GM10266 (cell line): Measurements from ENCODE around the gene TCTN3.

ENCODE experiments used
- DNase-seq: peaks from one replicate; pipeline ENCODE4 v3.0.0; 2012; ENCODE audit errors: extremely low spot score
- TF ChIP-seq, protein P1 (sequence below): IDR thresholded peaks from 2 replicates; pipeline ENCODE4 v1.5.1; 2012; ENCODE audit warnings: mild to moderate bottlenecking, low read depth; ENCODE audit not compliant: control insufficient read depth, insufficient read depth; ENCODE audit errors: missing control alignments

The TCTN3 gene

DNA sequence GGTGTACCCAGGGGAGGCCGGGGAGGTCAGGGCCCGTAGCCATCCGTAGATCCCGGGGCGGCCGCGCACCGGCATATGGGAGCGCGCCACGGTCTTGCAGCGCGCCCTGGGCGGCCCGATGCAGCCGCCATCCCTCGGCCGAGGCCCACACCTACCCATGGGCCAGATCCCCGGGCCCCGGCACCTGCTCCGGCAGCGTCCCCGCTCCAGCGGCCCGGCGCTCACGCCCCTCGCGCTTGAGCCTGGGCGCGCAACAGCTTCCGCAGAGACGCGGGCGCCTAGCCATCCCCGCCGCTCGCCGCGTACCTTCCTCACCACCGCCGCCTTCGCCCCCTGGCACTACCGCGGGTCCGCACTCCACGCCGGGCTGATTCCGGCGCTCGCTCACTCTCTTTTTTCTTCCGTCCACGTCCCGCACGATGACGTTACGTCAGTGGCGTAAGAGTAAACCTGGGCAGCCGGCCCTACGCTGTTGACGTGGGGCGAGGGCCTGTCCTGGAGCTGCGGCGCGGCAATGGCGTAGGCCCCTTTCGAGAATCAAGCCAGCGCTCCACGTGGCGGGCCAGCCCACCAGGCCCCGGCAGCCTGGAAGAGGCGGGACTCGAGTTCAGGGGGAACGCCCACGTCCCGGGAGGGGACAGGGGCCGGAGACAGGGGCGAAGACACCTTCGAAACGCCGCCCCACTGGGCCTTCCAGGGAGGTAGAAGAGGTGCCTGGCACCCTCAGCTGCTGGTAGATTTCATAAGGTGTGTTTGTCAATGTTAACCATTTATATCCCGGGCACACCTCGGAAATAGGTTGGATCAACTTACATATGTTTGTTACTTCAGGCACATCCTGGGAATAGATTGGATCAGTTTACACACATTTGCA, 37.2 kb downstream of the TCTN3 start, which contains the start of gene ALDH18A1:
ALDH18A1 (minus strand) TSS at position 421 of the 874 bp plus-strand sequence. CDS start 3,334 bp downstream, outside the sequence.
- TF ChIP-seq, protein P1, sequence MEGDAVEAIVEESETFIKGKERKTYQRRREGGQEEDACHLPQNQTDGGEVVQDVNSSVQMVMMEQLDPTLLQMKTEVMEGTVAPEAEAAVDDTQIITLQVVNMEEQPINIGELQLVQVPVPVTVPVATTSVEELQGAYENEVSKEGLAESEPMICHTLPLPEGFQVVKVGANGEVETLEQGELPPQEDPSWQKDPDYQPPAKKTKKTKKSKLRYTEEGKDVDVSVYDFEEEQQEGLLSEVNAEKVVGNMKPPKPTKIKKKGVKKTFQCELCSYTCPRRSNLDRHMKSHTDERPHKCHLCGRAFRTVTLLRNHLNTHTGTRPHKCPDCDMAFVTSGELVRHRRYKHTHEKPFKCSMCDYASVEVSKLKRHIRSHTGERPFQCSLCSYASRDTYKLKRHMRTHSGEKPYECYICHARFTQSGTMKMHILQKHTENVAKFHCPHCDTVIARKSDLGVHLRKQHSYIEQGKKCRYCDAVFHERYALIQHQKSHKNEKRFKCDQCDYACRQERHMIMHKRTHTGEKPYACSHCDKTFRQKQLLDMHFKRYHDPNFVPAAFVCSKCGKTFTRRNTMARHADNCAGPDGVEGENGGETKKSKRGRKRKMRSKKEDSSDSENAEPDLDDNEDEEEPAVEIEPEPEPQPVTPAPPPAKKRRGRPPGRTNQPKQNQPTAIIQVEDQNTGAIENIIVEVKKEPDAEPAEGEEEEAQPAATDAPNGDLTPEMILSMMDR = no peak
- peak; percentile 92 for DNase-seq

DNA sequence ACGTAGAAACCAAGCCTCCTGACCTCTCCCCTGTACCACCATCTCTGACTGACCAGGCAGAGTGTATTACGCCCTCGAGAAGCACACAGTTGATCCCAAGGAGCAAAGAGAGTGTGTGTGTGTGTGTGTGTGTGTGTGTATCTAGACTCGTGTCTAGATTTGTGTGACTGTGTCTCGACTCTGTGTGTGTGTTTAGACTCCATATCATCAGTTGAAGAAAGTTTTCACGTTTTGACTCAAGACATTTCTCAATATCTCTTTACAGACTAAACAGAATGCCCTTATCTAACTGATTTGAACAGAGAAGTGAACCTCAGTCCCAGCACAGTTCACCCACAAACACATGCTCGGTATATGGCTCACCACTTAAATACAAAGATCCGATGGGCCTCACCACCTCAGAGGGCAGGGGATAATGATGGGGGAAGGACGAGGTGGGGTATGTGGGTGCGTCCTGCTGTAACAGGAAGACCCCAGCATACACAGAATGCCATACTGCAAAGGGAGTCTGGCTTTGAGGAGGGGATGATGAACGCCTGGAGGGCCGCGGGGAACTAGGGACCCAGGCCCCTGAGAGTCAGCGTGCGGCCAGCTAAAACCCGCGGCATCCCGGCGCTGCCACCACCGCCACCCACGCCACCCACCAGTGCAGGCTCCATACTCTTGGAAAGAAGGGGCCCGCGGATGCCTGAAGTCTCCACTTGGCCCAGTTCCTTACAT, 38.0 kb downstream of the TCTN3 start:
- TF ChIP-seq, protein P1 = no peak
- peak; percentile 18 for DNase-seq

DNA sequence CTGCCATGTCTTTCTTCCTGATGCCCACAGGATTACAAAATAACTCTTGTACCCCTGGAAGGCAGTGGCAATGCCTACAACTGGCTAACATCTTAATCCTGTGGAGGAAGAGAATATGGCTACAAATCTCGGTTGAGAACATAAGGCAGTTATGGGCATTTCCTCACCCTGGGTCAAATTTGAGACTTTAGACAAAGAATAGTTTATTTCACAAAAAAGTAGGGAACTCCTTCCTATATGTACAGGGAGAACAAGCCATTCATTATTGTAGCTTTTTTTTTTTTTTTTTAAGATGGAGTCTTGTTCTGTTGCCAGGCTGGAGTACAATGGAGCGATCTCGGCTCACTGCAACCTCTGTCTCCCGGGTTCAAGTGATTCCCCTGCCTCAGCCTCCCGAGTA, 39.8 kb downstream of the TCTN3 start:
- TF ChIP-seq, protein P1 = no peak
- no peak for DNase-seq

DNA sequence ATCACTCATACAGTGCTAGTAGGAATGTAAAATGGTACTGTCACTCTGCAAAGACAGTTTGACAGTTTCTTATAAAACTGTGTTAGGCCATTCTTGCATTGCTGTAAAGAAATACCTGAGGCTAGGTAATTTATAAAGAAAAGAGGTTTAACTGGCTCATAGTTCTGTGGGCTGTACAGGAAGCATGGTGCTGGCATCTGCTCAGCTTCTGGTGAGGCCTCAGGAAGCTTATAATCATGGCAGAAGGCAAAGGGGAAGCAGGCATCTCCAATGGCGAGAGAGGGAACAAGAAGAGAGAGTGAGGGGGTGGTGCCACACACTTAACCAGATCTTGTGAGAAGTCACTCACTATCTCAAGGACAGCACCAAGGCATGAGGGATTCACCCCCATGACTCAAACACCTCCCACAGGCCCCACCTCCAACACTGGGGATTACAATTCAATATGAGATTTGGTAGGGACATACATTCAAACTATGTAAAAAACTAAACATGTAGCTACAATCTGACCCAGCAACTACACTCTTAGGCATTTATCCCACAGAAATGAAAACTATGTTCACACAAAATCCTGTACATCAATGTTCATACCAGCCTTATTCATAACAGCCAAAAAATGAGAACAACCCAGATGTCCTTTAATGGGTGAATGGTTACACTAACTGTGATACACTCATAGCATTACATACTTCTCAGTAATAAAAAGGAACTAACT, 42.2 kb downstream of the TCTN3 start:
- no peak for DNase-seq
- TF ChIP-seq, protein P1 = no peak

DNA sequence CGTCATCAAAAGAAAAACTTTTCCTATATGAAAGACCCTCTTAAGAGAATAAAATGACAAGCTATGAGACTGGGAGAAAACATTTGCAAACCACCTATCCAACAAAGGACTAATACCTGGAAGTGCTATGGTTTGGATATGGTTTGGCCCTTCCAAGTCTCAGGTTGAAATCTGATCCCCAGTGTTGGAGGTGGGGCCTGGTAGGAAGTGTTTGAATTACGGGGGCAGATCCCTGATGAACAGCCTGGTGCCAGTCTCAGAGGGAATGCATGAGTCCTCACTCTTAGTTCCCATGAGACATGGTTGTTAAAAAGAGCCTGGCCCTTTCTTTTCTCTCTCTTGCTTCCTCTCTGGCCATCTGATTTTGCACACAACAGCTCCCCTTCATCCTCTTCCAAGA, 43.5 kb downstream of the TCTN3 start:
- TF ChIP-seq, protein P1 = no peak
- no peak for DNase-seq

DNA sequence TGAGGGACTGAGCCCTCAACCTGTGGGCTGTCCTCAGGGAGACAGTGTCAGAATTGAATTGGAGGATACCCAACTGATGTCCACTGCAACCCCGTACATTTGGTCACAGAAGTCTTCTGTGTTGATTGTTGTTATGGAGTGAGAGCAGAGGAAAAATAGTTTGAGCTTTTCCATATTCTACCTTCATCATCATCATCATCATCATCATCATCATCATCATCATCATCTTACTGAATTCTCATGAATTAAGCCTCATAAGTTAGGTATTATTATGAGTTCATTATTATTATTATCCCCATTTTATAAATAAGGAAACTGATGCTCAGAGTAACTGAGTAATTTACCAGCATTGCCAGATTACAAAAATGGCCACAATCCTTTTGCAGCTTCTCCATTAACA, 45.6 kb downstream of the TCTN3 start:
- DNase-seq = no peak
- TF ChIP-seq, protein P1 = no peak
